HG02852 (cell line): ENCODE results near the gene SIDT1.

Source experiments
- ATAC-seq: cut with Tn5 transposase; IDR thresholded peaks from one replicate; pipeline ENCODE4 v1.9.1; 2021; ENCODE audit warnings: mild to moderate bottlenecking, moderate library complexity; ENCODE audit not compliant: unreplicated experiment

Gene SIDT1

DNA sequence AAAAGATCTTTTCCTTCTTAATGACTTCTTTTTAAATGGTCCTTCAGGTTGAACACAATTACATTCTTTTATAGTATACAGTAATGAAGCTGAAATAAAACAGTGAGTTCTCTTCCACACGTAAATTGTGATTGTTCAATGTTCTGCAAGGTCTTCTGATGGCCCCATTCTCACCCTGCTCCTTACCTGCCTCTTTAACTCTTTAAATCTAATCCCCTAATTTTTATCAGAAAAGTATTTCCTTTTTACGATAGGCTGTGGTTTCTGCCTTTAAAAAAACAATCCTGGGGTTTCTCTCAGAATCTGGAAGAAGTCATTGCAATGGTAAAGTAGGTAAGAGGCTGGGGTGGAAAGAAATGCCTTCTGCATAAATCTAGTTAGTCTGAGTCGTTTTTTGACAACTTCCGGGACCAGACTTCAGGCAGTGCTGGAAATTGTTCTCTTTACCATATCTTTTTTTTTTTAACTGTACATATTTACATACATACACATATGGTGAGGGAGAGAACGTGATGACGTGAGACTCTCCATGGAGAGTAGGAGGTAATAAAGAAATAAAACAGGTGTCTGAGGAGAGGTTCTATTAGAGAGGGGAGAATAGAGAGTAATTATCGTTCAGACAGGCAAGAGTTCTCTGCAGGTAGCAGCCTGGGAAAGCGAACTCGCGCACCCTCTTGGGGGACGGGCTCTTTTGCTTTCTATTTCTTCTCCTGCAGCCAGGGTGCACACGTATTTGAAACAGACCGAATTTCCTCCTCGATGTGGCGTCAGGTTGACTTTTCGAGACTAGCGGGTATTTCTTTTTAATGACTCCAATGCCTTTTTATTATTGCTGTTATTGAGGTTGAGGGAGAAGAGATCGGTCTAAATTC lies at the start of gene SIDT1:
TSS of gene SIDT1 (plus strand) at position 730 of the 872 bp plus-strand sequence. CDS start 467 bp downstream, outside the sequence.
- ATAC-seq = peak; percentile 66

DNA sequence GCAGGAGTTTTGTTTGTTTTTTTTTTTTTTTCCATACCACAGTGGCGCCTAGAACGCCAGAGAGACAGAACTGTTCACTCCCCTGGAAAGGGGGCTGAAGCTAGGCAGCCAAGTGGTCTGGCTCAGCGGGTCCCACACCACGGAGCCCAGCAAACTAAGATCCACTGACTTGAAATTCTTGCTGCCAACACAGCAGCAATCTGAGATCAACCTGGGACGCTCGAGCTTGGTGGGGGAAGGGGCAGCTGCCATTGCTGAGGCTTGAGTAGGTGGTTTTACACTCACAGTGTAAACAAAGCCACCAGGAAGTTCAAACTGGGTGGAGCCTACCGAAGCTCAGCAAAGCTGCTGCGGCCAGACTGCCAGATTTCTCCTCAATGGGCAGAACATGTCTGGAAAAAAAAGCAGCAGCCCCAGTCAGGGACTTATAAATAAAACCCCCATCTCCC lies 47.2 kb upstream of the SIDT1 start:
- no peak for ATAC-seq

DNA sequence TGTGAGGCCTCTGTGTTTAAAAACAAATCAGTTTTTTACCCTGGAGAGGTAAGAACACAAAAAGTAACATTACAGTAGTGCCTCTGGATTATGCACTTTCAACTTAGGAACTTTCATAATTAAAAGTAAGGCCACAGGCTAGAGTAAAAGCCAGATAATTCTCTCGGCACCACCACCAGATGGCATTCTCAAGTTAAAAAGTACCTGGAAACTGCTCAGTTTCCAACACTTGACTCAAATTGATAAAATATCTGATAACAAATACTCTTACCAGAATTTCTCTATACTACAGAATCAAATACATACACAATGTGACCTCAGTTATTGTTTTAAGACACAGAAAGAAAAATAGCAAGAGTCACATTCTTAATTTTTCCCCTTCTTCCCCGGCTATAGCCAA lies 37.3 kb upstream of the SIDT1 start:
- no peak for ATAC-seq

DNA sequence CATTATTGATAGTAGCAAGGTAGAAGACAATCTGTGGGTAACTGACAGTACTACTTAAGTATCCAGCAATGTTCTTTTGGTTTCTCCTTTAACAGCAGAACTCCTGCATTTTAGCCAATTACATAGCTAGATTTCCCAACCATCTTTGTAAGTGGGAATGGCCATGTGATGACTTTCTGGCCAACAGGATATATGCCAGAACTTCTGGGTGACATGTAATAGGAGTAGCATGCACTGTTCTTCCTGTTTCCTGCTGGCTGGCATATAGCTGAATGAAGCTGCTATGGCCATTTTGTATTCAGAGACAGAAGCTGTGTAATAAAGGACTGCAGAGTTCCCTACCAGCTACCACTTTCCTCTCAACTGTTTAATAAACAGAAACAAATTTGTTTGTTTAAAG lies 35.4 kb upstream of the SIDT1 start:
- no peak for ATAC-seq

DNA sequence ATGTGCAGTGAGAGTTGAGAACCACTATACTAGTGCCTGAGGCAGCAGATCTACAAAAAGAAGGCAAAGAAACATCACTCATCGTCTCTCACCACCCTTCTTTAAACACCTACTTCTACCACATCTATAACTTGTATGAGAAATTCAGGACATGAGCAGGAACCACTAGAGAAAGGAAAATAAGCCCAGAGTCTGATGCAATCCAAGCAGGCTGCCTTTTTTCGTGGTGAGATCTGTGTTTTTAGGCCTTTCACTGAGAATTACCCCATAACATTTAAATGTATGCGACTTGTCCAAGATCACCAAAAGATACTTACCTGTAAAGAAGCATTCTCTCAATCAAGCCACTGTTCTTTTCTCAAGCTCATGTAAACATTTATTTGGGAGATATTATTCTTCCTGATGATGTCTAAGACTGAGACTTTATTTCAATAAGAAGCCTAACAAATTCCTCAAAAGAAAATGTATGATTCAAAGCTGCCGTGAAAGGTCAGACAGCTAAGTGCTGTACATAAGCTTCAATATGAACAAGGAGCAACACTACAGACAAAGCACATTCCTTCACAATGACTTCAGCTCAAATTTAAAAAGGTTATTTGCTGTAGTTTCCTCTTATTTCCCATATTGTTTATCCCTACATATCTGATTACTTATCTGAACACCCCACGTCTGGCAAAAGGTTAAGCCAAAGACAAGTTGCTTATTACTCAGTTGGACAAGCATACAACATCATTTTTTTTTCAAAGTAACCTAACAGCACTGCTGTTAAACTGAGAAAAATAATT lies 33.9 kb upstream of the SIDT1 start:
- ATAC-seq = no peak

DNA sequence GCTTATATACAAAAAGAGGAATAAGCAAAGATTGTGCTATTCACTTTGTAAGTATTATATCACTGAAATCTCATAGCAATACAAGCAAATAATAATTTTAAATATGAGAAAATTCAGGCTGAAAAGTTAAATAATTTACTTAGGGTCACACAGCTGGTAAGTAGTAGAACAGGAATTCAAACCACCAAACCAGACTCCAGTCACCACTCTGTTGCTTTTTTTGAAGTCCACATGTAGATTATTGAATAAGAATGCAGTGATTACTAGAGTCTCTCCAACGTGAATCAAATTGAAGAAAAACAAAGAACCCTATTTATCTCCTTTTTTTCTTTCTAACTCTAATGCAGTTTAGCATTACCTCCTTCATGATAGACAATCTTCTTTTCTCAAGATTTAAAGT lies 33.3 kb upstream of the SIDT1 start:
- ATAC-seq = no peak

DNA sequence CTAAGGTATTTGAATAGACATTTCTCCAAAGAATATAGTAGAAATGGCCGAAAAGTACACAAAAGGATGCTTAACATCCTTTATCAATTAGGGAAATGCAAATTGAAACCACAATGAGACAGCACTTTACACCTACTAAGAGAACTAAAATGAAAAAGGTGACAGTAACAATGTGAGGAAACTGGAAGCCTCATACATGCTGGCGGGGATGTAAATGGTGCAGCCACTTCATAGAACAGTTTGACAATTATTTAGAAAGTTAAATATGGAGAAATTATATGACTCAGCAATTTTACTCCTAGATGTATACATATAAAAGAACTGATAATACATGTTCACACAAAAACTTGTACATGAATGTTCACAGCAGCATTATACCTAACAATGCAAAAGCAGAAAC lies 30.8 kb upstream of the SIDT1 start:
- ATAC-seq = no peak

DNA sequence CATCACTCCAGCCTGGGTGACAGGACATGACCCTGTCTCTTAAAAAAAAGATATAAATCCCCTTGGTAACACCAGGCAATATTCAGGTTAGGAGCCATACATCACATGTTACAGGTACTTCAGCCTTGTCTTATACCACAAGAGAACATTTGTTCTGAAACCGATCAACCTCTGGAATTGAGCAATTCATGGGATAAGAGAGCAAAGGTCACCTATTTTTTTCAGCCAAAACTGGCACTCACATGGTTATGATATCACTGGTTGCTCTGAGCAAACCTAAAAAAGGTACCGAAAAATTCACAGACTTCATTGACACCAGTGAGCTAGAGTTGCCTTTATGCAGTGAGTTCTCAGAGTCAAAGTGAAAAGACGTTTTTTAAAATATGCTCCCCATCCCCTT lies 26.5 kb upstream of the SIDT1 start:
- ATAC-seq = no peak

DNA sequence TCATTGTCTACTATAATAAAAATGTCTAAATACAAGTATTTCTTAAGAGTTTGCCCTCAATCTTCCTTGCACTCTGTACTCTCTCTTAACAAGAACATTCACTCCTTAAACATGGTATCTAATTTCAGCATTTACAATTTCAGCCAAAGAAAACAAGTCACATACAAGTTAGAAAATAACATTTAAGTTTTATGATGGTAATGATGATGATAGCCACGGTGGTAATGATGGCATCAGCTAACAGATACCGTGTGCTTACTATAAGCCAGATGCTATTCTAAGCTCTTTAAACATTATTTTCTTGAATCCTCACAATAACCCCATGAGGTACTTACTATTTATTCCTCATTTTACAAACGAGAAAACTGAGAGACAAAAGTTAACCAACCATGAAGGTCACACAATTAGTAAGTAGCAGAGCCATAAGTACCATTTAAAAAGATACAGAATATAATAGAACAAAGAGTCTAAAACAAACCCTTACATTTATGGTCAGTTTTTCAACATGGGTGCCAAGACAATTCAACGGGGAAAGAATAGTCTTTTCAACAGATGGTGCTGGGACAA lies 24.8 kb upstream of the SIDT1 start:
- ATAC-seq = no peak

DNA sequence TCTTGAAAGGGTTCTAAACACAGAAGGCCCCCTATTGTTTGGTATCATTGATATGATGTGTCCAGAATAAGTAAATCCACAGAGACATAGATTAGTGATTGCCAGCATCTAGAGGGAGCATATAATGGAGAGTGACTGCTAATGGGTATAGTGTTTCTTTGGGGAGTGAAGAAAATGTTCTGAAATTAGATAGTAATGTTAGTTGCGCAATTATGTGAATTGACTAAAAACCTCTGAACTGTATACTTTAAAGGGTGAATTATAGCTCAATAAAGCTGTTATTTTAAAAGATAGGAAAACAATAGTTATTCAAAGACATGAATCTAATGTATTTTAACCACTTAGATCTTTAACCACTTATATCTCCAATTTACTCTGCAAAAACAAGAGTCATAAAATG lies 23.4 kb upstream of the SIDT1 start:
- ATAC-seq = no peak

DNA sequence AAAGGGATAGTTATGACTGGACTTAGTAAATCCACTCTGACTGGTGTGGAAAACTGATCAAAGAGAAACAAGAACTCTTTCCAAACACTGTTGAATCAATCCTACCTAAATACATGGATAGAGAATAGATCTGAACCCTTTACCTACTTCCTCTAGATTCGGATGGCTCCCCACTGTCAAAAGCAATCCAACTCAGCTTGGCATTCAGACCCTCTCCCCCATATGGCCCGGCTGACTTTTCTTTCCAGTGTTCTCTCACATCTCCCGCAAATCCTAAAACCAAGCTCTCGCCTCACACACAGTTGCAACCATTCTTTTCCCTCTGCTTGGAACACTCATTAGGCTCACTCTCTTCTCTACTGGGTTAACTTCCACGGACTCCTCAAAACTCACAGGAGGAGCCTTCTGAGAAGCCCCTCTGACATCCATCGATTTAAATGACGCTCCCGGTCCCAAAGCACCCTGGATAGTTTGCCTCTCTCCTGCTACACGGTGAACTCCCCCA lies 18.0 kb upstream of the SIDT1 start:
- peak; percentile 1 for ATAC-seq

DNA sequence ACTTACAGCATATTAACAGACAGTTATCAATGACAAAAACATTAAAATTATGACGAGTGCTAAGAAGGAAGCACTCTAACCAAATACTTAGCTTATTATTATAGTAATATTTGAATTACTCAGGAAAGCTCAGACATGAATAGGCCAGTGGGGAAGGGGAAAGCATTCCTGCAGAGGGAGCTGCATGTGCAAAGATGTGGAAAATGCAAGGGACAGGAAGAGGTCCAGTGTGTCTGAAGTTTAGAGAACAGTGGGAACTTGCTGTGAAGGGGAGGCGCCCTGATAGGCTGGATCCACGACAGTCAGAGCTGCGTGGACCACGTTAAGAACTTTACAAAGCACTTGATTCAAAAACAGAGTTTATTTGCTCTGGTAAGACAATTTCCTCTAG lies 16.2 kb upstream of the SIDT1 start:
- no peak for ATAC-seq

DNA sequence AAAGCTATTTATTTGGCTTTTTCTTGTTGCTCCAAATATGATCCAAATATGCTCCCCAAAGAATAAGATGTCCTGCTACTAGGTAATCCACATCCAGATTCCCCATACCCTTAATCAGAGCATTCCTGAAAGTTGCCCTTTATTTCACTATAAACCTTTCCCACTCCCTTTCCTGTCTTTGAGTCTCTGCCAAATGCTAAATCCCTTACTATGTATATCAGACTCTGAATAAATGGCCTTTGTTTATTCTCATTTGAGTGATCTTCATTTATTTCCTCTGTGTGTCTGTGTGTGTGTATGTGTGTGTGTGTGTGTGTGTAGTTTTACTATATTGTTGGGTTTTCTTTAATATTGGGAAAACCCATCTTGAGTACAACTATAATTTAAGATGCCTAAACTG lies 10.4 kb upstream of the SIDT1 start:
- no peak for ATAC-seq

DNA sequence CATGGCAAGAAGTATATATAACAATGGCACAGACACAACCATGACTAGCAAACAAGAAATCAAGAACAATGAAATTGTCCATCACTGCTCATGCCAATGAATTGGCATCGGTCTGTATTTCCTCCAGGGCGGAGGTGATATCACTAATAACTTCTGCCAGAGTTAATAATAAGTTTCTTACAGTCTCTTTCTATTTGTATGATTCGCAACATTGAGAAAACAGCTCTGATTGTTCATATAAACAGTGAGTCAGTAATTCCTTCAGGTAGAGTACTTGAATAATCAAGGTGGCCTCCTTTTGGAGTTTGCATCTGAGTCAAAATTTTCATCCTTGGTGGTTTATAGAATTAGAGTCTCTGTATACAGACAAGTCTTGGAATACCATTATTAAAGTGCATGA lies 9.1 kb upstream of the SIDT1 start:
- ATAC-seq = no peak

DNA sequence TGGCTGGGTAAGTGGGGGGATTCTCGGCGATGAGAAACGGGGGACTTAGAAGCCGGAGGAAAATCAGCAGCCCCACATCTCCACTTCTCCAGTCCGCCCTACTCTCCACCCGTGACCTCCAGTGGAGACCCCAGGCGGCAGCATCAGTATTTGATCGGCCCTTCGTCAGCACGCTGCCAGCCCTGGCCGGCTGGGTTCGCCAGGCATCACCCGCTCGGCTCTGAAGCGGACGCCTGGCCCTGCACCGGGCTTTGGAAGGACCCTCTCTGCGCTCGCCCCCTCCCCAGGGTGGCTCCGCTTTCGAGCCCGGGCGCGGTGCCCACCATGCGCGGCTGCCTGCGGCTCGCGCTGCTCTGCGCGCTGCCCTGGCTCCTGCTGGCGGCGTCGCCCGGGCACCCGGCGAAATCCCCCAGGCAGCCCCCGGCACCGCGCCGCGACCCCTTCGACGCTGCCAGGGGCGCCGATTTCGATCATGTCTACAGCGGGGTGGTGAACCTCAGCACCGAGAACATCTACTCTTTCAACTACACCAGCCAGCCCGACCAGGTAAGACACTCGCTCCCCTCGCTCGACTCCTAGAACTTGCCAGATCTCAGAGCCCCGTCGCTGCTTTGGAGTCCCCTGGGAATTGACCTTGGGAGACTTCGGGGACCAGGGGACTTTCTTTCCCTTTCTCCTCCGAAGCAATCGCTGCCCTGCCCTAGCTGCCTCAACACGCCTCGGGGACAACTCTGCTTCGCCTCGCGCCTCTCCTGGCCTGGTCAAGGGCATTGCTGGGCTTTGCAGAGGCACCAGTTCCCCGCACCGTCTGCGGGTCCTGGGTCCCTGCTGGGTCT lies 561 bp downstream of the SIDT1 start:
- ATAC-seq = peak; percentile 30

DNA sequence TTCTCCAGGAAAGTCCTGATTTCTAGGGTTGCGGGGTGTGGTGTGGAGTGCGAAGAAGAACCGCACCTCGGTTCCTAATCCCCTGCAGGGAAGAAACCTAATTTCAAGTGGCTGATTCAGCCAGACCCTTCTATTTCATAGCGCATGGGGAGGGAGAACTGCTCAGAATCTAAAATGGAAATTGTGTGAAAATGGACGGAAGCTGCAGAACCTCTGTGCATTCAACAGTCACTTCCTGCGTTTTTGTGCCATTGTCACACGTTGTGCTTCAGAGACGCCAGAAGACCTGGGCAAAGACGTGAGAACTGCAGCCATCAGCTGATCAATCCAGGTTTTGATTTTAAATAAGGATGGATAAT lies 1.2 kb downstream of the SIDT1 start:
- ATAC-seq = peak; percentile 33

DNA sequence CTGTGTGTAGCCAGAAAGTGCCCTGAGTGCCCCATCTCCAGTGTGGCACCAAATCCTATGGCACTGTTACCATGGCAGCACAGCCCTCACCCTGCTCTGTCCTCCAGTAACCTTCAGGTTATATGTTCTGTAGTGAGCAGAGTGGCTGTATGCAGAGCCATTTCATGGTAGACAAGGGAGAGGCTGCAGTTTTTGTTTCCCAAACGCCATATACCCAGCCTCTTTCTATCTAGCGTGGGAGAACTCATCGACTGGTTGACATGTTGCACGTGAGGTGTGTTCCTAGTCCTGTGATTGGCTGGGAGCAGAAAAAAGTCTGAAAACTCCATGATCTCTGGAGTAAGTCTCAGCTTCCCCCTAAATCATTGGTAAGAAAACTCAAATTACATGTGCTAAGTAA lies 2.0 kb downstream of the SIDT1 start:
- ATAC-seq = no peak

DNA sequence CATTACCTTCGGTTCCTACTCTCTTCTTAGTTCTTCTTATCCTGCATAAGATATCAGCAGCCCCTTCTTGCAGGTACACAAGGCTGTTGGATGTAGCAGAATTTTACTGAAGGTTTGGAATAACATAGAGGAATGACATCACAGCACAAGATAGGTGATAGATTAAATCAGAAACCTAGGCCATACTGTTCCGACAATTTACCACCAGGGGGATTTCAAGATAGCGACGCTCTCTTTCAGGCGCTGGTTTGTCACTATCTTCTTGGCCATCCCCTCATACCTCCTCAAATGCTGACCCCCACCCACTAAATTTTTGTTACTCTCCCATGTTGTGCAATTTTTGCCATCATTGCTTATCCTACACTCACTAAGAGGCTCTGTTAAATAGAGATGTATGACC lies 3.5 kb downstream of the SIDT1 start:
- no peak for ATAC-seq

DNA sequence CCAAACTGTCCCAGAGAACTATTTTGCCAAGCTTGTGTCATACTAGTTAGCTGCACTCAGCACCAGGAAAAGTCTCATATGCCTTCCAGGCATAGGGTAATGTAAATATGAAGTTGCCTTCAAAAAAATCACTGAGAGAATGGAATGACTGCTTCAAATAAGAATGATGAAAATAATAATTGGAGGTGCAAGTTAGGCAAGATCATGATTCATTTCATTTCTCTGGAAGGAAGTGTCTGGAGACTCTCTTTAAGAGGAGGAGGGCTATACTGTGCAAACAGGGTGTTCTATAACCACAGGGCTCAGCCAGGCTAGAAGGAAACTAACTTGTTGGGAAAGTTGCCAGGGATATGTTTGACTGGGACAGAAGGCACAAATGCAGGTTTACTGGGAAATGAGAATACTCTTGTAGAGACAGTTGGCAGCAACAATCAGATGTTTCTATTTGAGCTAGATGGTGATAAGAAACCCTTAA lies 4.3 kb downstream of the SIDT1 start:
- ATAC-seq = no peak

DNA sequence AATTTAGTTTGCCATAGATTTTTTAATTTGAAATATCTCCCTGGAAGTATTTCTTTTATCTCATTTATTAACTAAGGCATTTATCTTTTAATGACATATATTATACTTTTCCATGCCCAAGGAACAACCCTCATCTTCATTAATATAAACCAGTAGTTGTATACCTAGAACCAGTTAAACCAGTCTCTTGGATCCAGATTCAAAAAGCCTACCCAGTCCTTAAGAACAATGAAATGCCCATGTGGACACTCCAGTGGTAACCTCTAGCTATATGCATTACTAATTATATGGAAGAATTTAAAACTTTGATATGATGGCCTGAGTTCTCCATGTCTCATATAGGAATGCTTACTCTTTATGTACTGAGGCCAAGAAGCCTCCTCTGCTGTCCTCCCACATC lies 4.8 kb downstream of the SIDT1 start:
- ATAC-seq = no peak

DNA sequence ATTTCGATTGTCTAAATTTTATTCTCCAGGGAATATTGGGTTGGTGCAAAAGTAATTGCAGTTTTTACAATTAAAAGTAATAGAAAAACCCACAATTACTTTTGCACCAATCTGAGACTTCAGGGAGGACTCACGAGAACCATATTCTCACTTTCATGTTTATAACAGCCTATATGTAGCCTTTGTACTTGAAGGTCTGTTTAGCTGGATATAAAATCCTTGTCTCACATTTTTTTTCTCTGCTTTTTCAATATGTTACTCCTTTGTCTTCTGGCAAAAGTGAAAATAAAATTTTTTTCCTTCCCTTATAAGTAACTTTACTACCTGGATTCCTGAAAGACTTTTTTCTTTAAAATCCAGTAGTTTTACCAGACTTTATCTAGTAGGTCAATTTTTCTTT lies 9.2 kb downstream of the SIDT1 start:
- no peak for ATAC-seq
